H9 (cell line): ENCODE results near the gene LILRB5. TPM values are rescaled to one million over a fixed set of nuclear protein-coding genes. Genes with fewer than 3 reads are reported as not detected.
"Not testable (repeated sequence)": the region's sequence is repeated elsewhere in the genome, so short reads cannot be mapped to it uniquely, and the experiment has no call there.

Experiments
- DNase-seq: peaks from one replicate; pipeline ENCODE4 v3.0.0-alpha.2; 2017
- H2AFZ ChIP-seq: one replicate; pipeline ENCODE4 v1.6.1; 2013; ENCODE audit warnings: mild to moderate bottlenecking, low read length, control low read depth, moderate library complexity
- H2AK5ac ChIP-seq: 2 replicates; pipeline ENCODE4 v1.6.1; 2013; ENCODE audit warnings: low read length, control low read depth, mixed read lengths; ENCODE audit not compliant: insufficient read length
- H2BK120ac ChIP-seq: one replicate; pipeline ENCODE4 v1.6.1; 2013; ENCODE audit warnings: low read depth, mild to moderate bottlenecking, low read length, control low read depth, inconsistent platforms; ENCODE audit not compliant: poor library complexity, severe bottlenecking
- H2BK12ac ChIP-seq: 2 replicates; pipeline ENCODE4 v1.6.1; 2013; ENCODE audit warnings: low read length, control low read depth, mixed read lengths, low read depth; ENCODE audit not compliant: insufficient read length
- H2BK15ac ChIP-seq: 2 replicates; pipeline ENCODE4 v1.6.1; 2013; ENCODE audit warnings: low read depth, low read length, control low read depth
- H2BK20ac ChIP-seq: one replicate; pipeline ENCODE4 v1.6.1; 2013; ENCODE audit warnings: low read depth, mild to moderate bottlenecking, low read length, control low read depth, inconsistent platforms; ENCODE audit not compliant: poor library complexity, severe bottlenecking
- H2BK5ac ChIP-seq: 2 replicates; pipeline ENCODE4 v1.6.1; 2013; ENCODE audit warnings: low read length, control low read depth, mixed read lengths; ENCODE audit not compliant: insufficient read length
- H3K14ac ChIP-seq: 2 replicates; pipeline ENCODE4 v1.6.1; 2013; ENCODE audit warnings: low read length, control low read depth; ENCODE audit not compliant: insufficient read depth
- H3K18ac ChIP-seq: 2 replicates; pipeline ENCODE4 v1.6.1; 2013; ENCODE audit warnings: low read depth, mild to moderate bottlenecking, mixed read lengths, low read length, control low read depth; ENCODE audit not compliant: insufficient read length
- H3K23ac ChIP-seq: 2 replicates; pipeline ENCODE4 v1.6.1; 2013; ENCODE audit warnings: low read length, control low read depth, mixed read lengths, low read depth; ENCODE audit not compliant: insufficient read length
- H3K23me2 ChIP-seq: 2 replicates; pipeline ENCODE4 v1.6.1; 2013; ENCODE audit warnings: low read depth, mild to moderate bottlenecking, mixed read lengths, low read length, control low read depth; ENCODE audit not compliant: insufficient read length, poor library complexity, severe bottlenecking
- H3K27ac ChIP-seq: 2 replicates; pipeline ENCODE4 v1.5.1; 2013; ENCODE audit warnings: low read length, control low read depth, mixed read lengths, low read depth; ENCODE audit not compliant: insufficient read length
- H3K27me3 ChIP-seq: 2 replicates; pipeline ENCODE4 v1.6.1; 2013; ENCODE audit warnings: low read length, control low read depth, inconsistent platforms; ENCODE audit not compliant: insufficient read depth
- H3K4ac ChIP-seq: 2 replicates; pipeline ENCODE4 v1.6.1; 2013; ENCODE audit warnings: low read depth, mild to moderate bottlenecking, control low read depth, inconsistent platforms, low read length, moderate library complexity
- H3K4me1 ChIP-seq: 2 replicates; pipeline ENCODE4 v1.6.1; 2013; ENCODE audit warnings: low read length, control low read depth, inconsistent platforms; ENCODE audit not compliant: insufficient read depth
- H3K4me2 ChIP-seq: 2 replicates; pipeline ENCODE4 v1.6.1; 2013; ENCODE audit warnings: low read length, control low read depth, mixed read lengths; ENCODE audit not compliant: insufficient read length, insufficient read depth
- H3K56ac ChIP-seq: 2 replicates; pipeline ENCODE4 v1.6.1; 2013; ENCODE audit warnings: low read depth, mild to moderate bottlenecking, mixed read lengths, low read length, control low read depth; ENCODE audit not compliant: insufficient read length
- H3K79me1 ChIP-seq: 2 replicates; pipeline ENCODE4 v1.6.1; 2013; ENCODE audit warnings: low read depth, mild to moderate bottlenecking, moderate library complexity, low read length, control low read depth, inconsistent platforms; ENCODE audit not compliant: insufficient read depth, poor library complexity, severe bottlenecking
- H3K79me2 ChIP-seq: 2 replicates; pipeline ENCODE4 v1.6.1; 2013; ENCODE audit warnings: low read length, control low read depth, inconsistent platforms; ENCODE audit not compliant: insufficient read depth
- H3K9ac ChIP-seq: 2 replicates; pipeline ENCODE4 v1.6.1; 2013; ENCODE audit warnings: low read length, control low read depth, mixed read lengths; ENCODE audit not compliant: insufficient read length; ENCODE audit errors: extremely low read depth
- H3K9me3 ChIP-seq: one replicate; pipeline ENCODE4 v1.6.1; 2013; ENCODE audit warnings: low read depth, low read length, inconsistent platforms; ENCODE audit not compliant: control insufficient read depth
- H3T11ph ChIP-seq: one replicate; pipeline ENCODE4 v1.6.1; 2013; ENCODE audit warnings: mild to moderate bottlenecking, low read length, control low read depth, inconsistent platforms
- H4K20me1 ChIP-seq: one replicate; pipeline ENCODE4 v1.6.1; 2013; ENCODE audit not compliant: control insufficient read depth, insufficient read length, insufficient read depth
- H4K5ac ChIP-seq: 2 replicates; pipeline ENCODE4 v1.6.1; 2013; ENCODE audit warnings: low read depth, mild to moderate bottlenecking, mixed read lengths, low read length, control low read depth; ENCODE audit not compliant: insufficient read length
- H4K8ac ChIP-seq: replicated peaks from 2 replicates; pipeline ENCODE4 v1.6.1; 2013; ENCODE audit warnings: low read length, control low read depth, mixed read lengths, low read depth; ENCODE audit not compliant: insufficient read length
- H4K91ac ChIP-seq: 2 replicates; pipeline ENCODE4 v1.6.1; 2013; ENCODE audit warnings: low read depth, mild to moderate bottlenecking, moderate library complexity, mixed read lengths, low read length, control low read depth; ENCODE audit not compliant: insufficient read length
- H3K27ac Mint-ChIP-seq, 3 experiments: 2 replicates in 2 of 3; 3 replicates in 1 of 3; pipeline ENCODE4 v1.8.0; 2020 to 2021; ENCODE audit warnings: mixed read lengths in 3 of 3, mild to moderate bottlenecking in 1 of 3, moderate library complexity in 1 of 3
- H3K27me3 Mint-ChIP-seq: 2 replicates; pipeline ENCODE4 v1.8.0; 2021; ENCODE audit warnings: low read depth, mild to moderate bottlenecking, moderate library complexity, mixed read lengths
- H3K36me3 Mint-ChIP-seq, 3 experiments: 2 replicates in 2 of 3; 3 replicates in 1 of 3; pipeline ENCODE4 v1.8.0; 2020 to 2021; ENCODE audit warnings: low read depth in 3 of 3, mixed read lengths in 3 of 3; ENCODE audit not compliant: insufficient read depth in 1 of 3
- H3K4me1 Mint-ChIP-seq, 2 experiments: 2 replicates each; pipeline ENCODE4 v1.8.0; 2020; ENCODE audit warnings: mixed read lengths in 2 of 2
- H3K4me3 Mint-ChIP-seq, 2 experiments: 2 replicates in 1 of 2; 3 replicates in 1 of 2; pipeline ENCODE4 v1.8.0; 2020 to 2021; ENCODE audit warnings: mild to moderate bottlenecking in 2 of 2, mixed read lengths in 2 of 2, moderate library complexity in 1 of 2
- H3K9me3 Mint-ChIP-seq, 2 experiments: 2 replicates in 1 of 2; 3 replicates in 1 of 2; pipeline ENCODE4 v1.8.0; 2020; ENCODE audit warnings: mild to moderate bottlenecking in 2 of 2, mixed read lengths in 2 of 2, moderate library complexity in 1 of 2
- WGBS: extraction: QIAGEN DNeasy Blood & Tissue Kit; methylation state at CpG from one replicate; pipeline ENCODE4 v1.1.7; 2013; ENCODE audit warnings: missing lambda C conversion rate, low lambda C conversion rate, mixed read lengths; ENCODE audit not compliant: insufficient read length; ENCODE audit errors: extremely low coverage; 5-methylcytosine and 5-hydroxymethylcytosine counted together
- total RNA-seq: library from RNA; stranded (reverse); gene quantifications from 2 replicates; pipeline ENCODE4 v1.2.1, GENCODE V29; 2021

The LILRB5 gene
- total RNA-seq, 1 experiment from 2014 or later: 0.09 TPM

DNA sequence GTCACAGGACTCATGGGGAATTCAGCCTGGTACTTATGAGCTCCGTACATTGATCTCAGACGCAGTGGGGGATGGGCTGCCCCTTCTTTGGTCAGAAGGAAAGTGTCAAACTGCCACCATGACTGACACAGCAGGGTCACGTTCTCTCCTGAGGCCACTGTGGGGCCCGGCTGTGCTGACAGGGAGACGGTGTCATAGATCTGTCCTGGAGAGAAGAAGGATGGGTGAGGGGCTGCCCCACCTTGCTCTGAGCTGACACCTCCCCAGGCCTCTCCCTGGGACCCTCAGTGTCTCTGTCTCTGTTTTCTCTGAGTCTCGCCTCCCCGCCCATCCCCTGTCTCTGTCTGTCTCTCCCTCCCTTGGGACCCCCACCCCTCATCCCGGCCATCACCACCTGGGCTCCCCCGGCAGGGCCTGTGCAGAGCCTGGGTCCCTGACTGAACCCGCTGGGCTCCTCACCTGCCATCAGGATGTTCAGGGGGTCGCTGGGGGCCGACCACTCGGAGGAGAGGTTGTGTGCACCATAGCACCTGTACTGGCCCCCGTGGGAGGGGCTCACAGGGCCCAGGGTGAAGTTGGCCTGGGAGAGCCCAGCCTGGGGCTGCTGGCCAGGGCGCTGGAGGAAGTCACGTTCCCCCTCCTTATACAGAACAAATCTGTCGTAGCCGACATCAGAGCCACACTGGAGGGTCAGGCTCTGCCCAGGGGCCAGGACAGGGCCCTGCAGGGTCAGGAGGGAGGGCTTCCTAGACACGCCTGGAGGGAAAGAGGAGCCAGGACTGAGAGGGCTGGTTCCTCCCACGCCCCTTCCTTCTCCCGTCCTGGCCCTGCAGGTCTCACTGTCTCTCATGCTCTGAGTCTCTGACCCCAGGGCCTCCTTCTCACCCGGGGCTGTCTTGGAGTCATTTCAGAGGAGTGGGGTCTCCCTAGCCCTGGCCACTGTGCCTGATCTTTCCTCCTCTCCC lies 16.4 kb downstream of the LILRB5 start:
- not testable (repeated sequence) for H3K4me1 Mint-ChIP-seq
- WGBS: no CpG with 5 or more reads among the region's 22 CpGs

DNA sequence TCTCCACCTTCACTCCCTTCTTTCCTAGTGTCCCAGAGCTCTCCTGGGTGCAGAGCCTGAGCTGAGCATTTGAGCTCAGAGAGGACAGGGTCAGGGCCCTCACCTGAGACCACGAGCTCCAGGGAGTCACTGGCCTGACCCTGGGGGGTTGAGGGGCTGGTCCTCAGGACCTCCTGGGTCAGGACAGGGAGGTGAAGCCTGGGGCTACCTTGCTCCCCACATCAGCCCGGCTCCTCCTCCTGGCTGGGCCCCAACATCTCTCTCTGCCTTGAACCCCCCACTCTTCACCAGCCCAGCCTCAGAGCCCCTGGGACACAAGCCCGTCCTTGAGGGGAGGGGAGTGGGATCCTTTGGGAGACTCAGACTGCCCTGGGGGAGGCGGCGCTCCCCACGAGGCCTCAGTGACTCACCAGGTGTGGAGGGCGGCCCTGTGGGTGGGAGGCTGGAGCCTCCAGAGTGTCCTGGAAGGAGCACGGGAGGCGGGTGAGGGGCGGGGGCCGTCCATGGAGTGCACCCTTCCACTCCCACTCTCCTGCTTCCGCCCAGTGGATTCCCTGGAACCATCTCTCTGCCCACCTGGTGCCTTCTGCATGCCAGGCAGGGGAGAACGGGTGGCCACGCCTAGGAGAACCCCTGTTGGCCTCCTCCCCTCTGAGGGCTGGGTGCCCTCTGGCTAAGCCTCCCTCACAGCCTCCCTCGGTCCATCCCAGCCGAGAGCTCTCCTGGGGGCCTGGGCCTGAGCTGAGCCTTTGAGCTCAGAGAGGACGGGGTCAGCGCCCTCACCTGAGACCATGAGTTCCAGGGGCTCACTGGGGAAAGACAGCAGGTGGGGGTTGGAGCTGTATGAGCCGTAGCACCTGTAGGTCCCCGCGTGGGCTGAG lies 17.3 kb downstream of the LILRB5 start:
- H4K5ac ChIP-seq, H4K20me1 ChIP-seq, H3T11ph ChIP-seq, H3K4ac ChIP-seq, H2BK120ac ChIP-seq, H3K79me1 ChIP-seq, H4K8ac ChIP-seq, H3K14ac ChIP-seq, H3K23me2 ChIP-seq, H2BK5ac ChIP-seq, H3K56ac ChIP-seq, H3K4me2 ChIP-seq, H3K9me3 ChIP-seq, H2BK20ac ChIP-seq, H3K36me3 Mint-ChIP-seq, H2AK5ac ChIP-seq, H3K23ac ChIP-seq, H3K4me1 Mint-ChIP-seq, H3K27ac ChIP-seq, H4K91ac ChIP-seq, H3K4me3 Mint-ChIP-seq, H3K4me1 ChIP-seq, H3K9ac ChIP-seq, H3K79me2 ChIP-seq, H2BK15ac ChIP-seq, H3K18ac ChIP-seq, DNase-seq, H2AFZ ChIP-seq, H3K27ac Mint-ChIP-seq, H3K27me3 ChIP-seq, H2BK12ac ChIP-seq: not testable (repeated sequence)
- no CpG with 5 or more reads among the region's 21 CpGs for WGBS
- peaks cover 3 to 24% of the 10 kb centered on the region in 2 experiments; a peak in 3 of 5 replicates for H3K9me3 Mint-ChIP-seq
- H3K27me3 Mint-ChIP-seq: peaks cover 52% of the 10 kb centered on the region

More for the DNA sequence above, 16.4 kb downstream of the LILRB5 start:
- not testable (repeated sequence) for H3K18ac ChIP-seq, H3K79me2 ChIP-seq, H4K91ac ChIP-seq, H3K56ac ChIP-seq, H4K8ac ChIP-seq, H2AK5ac ChIP-seq, H3K23ac ChIP-seq, H3K27ac Mint-ChIP-seq, H3K9me3 ChIP-seq, H3K9ac ChIP-seq, H3K4ac ChIP-seq, H3K23me2 ChIP-seq, H4K20me1 ChIP-seq, DNase-seq, H3K79me1 ChIP-seq, H2BK12ac ChIP-seq, H3K36me3 Mint-ChIP-seq, H4K5ac ChIP-seq, H3T11ph ChIP-seq, H2BK5ac ChIP-seq, H2BK120ac ChIP-seq, H2AFZ ChIP-seq, H3K14ac ChIP-seq, H3K4me3 Mint-ChIP-seq, H3K27me3 ChIP-seq, H2BK15ac ChIP-seq, H2BK20ac ChIP-seq, H3K4me1 ChIP-seq, H3K4me2 ChIP-seq, H3K27ac ChIP-seq
- H3K27me3 Mint-ChIP-seq: peaks cover 42% of the 10 kb centered on the region
- peaks cover 0 to 18% of the 10 kb centered on the region in 2 experiments; a peak in 2 of 5 replicates for H3K9me3 Mint-ChIP-seq
